ENCODE data around the gene ALDH1L2. TPM values are rescaled to one million over a fixed set of nuclear protein-coding genes. Genes with fewer than 3 reads are reported as not detected.

ALDH1L2 gene
- total RNA-seq, 2 experiments from 2014 or later: 1.4 to 2.2 TPM

- ChIA-PET CTCF (no interaction called here), POLR2A (no interaction called here)
These were observed 43.1 kb downstream of the ALDH1L2 start for GRCh38 chr12:105041186-105041585.

DNA sequence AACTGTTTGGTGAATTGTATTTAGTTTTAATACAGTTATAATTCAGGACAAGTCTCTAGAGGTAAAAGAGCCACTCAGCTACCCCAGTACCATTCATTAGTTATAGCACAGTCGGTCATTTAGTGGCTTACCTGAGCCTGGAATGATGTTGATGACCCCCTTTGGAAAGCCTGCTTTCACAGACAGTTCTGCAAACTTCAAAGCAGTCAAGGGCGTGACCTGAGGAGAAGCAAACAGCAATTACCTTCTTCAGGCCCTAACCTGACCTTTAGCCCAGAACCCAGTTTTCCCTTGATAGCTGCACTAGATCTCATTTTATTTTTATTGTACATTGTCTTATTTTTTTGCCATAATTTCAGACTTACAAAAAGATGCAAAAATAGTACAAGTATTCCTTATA lies 43.8 kb downstream of the ALDH1L2 start:
- POLR2A ChIA-PET: interaction anchor here (0.6 kb wide), 1 partner anchor 670 kb away, joined by 3 read pairs; no protein-coding TSS in a partner anchor
- CTCF ChIA-PET: interaction anchor here (0.7 kb wide), 1 partner anchor 156 kb away, joined by 3 read pairs; no protein-coding TSS in a partner anchor

- ChIA-PET POLR2A (no interaction called here), CTCF (no interaction called here)
These were observed 47.2 kb downstream of the ALDH1L2 start for GRCh38 chr12:105036937-105037649.

DNA sequence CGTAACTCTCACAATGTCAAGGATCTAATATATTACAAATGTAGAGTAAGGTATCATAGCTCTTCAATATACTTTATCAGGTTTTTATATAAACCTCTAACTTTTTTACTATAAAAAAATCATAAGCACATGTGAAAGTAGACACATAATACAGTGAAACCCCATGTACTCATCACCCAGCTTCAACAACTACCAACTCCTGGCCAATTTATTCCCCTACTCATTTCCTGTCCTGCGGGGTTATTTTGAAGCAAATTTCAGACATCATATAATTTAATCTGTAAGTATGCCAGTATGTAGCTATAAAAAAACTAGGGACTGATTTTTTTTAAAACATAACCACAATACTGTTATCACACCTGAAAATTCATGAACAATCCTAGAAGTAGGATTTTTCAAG lies 50.4 kb downstream of the ALDH1L2 start:
- ChIA-PET POLR2A (no interaction called here), CTCF (no interaction called here)

- POLR2A ChIA-PET: no interaction called here
- CTCF ChIA-PET: no interaction called here
These were observed 51.4 kb downstream of the ALDH1L2 start for GRCh38 chr12:105032703-105033357.

GRCh38 chr12:105030820-105031807 lies 53.1 kb downstream of the ALDH1L2 start:
- POLR2A ChIA-PET: no interaction called here
- CTCF ChIA-PET: no interaction called here

GRCh38 chr12:105026411-105026810 lies 57.8 kb downstream of the ALDH1L2 start:
- CTCF ChIA-PET: interaction anchor here (1.2 kb wide), 1 partner anchor 645 kb away, joined by 3 read pairs; no protein-coding TSS in a partner anchor

GRCh38 chr12:105025890-105026289 lies 58.4 kb downstream of the ALDH1L2 start:
- ChIA-PET CTCF (interaction anchor here (1.2 kb wide), 1 partner anchor 644 kb away, joined by 3 read pairs; no protein-coding TSS in a partner anchor), POLR2A (no interaction called here)

More at GRCh38 chr12:105026411-105026810, 57.8 kb downstream of the ALDH1L2 start:
- POLR2A ChIA-PET: no interaction called here

DNA sequence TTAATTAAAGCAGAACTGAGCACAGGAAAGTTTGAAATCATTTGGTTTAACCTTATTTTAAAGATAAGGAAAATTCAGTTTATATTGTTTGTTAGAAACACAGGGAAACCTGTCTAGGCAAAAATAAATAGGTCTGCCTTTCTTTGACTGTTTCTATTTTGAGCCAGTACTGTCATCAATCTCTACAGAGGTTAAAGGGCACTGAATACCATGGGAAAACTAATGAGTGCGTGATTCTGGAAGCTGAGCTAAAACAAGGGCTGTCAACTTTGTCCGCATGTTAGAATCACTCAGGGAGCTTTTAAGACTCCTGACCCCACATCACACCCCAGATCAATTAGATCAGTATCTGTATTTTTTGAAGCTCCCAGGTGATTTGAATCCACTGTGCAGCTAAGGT lies 59.3 kb downstream of the ALDH1L2 start:
- CTCF ChIA-PET: no interaction called here
- POLR2A ChIA-PET: no interaction called here

- CTCF ChIA-PET: no interaction called here
- POLR2A ChIA-PET: no interaction called here
These were observed 63.9 kb downstream of the ALDH1L2 start for GRCh38 chr12:105020241-105020962.

DNA sequence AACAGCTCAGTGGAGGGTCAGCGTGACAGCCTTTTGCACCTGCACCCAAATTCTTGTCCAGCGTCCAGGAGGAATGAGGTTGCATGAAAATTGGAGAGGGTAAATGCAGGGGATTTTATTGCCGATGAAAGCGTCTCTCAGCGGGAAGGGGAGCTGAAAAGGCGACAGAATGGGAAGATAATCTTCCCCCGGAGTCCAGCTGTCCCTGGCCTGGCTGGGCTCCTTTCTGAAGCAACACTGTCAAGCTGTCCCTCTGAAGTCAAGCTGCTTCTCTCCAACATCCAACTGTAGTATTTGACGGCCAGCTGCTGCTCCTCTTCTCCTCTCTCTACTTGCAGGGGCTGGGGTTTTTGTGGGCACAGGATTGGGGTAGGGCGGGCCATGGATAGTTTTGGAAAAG lies 65.5 kb downstream of the ALDH1L2 start:
- ChIA-PET POLR2A (interaction anchor here (0.6 kb wide), 1 partner anchor 525 kb away, joined by 3 read pairs; no protein-coding TSS in a partner anchor), CTCF (no interaction called here)

DNA sequence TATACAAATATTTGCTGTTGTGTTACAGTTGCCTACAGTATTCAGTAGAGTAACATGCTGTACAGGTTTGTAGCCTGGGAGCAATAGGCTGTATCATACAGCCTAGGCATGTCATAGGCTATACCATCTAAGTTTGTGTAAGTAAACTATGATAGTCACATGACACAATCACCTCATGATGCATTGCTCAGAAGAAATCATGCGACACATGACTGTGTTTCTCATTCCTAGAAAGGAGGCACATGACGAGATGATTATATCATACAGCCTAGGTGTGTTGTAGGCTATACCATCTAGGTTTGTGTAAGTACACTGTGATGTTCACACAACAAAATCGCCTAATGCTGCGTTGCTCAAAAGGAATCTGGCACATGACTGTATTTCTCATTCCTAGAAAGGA lies 66.2 kb downstream of the ALDH1L2 start:
- ChIA-PET CTCF (no interaction called here), POLR2A (no interaction called here)

DNA sequence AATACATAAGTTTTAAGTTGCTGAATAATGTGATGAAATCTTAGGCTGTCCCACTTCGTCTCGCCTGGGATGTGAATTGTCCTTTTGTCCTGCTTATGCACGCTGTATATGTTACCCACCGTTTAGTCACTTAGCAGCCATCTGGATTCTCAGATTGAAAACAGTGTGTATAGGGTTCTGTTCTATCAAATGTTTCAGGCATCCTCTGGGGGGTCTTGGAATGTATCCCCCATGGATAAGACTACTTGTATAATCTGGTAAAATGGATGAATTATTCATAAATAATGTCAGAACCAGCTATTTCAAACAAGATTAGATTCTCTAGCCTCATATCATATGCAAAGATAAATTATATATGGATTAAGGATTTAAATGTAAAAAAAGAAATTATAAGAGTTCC lies 68.7 kb downstream of the ALDH1L2 start:
- ChIA-PET POLR2A (no interaction called here), CTCF (interaction anchor here (0.9 kb wide), 1 partner anchor 635 kb away, joined by 3 read pairs; no protein-coding TSS in a partner anchor)

GRCh38 chr12:105014603-105015002 lies 69.7 kb downstream of the ALDH1L2 start:
- POLR2A ChIA-PET: no interaction called here

DNA sequence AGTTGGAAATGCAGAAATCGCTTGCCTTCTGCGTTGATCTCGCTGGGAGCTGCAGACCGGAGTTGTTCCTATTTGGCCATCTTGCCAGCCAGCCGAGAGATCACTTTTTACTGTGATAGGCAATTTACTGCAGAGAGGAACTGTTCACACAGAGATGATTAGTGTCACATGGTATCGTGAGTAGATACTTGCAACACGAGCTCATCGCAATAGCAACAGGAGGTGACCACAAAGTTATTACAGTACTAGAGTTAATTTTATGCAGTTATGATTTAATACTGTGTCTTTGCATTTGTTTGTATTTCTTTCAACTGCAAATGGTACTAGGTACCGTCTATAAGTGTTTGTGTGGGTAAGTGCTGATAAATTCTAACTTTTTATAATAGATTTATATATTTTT lies 70.4 kb downstream of the ALDH1L2 start:
- CTCF ChIA-PET: no interaction called here
- POLR2A ChIA-PET: no interaction called here

More at GRCh38 chr12:105014603-105015002, 69.7 kb downstream of the ALDH1L2 start:
- CTCF ChIA-PET: interaction anchor here (0.6 to 0.9 kb wide), 2 partner anchors 244 to 634 kb away, joined by 3 read pairs; no protein-coding TSS in a partner anchor

GRCh38 chr12:105001476-105001875 lies 82.8 kb downstream of the ALDH1L2 start:
- POLR2A ChIA-PET: interaction anchor here (0.6 kb wide), 2 partner anchors 83 to 530 kb away, joined by 3 read pairs; no protein-coding TSS in a partner anchor
- CTCF ChIA-PET: no interaction called here

- ChIA-PET CTCF (no interaction called here), POLR2A (no interaction called here)
These were observed 84.9 kb downstream of the ALDH1L2 start for GRCh38 chr12:104999347-104999685.

GRCh38 chr12:104998423-104999346 lies 85.6 kb downstream of the ALDH1L2 start:
- CTCF ChIA-PET: no interaction called here
- POLR2A ChIA-PET: no interaction called here
